ENCODE results near the gene SRP68. TPM values are rescaled to one million over a fixed set of nuclear protein-coding genes. Genes with fewer than 3 reads are reported as not detected.

Gene SRP68
- total RNA-seq, 1 donor = 32.3 TPM

DNA sequence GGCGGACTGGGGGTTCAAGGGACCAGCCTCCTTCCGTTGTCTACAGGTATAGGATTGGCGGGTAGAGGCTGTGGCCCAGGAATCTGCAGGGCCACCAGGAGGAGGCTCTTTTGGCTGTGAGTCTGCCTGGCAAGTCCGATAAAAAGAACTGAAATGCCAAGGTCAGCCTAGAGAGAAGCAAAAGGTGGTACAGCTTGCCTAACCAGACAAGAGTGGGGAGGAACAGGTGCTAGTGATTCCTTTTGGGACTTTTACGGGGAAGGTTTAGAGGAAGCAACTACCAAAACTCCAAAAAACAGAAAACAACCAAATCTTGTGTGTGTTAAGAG is 39.6 kb downstream of the SRP68 start:
- DNase-seq (ENCODE audit: low read depth) = no peak
- no peak overlapping the region for H3K4me3 ChIP-seq (ENCODE audit: low read depth, low read length)
- TF ChIP-seq, protein P1, sequence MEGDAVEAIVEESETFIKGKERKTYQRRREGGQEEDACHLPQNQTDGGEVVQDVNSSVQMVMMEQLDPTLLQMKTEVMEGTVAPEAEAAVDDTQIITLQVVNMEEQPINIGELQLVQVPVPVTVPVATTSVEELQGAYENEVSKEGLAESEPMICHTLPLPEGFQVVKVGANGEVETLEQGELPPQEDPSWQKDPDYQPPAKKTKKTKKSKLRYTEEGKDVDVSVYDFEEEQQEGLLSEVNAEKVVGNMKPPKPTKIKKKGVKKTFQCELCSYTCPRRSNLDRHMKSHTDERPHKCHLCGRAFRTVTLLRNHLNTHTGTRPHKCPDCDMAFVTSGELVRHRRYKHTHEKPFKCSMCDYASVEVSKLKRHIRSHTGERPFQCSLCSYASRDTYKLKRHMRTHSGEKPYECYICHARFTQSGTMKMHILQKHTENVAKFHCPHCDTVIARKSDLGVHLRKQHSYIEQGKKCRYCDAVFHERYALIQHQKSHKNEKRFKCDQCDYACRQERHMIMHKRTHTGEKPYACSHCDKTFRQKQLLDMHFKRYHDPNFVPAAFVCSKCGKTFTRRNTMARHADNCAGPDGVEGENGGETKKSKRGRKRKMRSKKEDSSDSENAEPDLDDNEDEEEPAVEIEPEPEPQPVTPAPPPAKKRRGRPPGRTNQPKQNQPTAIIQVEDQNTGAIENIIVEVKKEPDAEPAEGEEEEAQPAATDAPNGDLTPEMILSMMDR (IDR thresholded peaks at IDR 0.05; ENCODE audit: insufficient read depth, low read length) = no peak

DNA sequence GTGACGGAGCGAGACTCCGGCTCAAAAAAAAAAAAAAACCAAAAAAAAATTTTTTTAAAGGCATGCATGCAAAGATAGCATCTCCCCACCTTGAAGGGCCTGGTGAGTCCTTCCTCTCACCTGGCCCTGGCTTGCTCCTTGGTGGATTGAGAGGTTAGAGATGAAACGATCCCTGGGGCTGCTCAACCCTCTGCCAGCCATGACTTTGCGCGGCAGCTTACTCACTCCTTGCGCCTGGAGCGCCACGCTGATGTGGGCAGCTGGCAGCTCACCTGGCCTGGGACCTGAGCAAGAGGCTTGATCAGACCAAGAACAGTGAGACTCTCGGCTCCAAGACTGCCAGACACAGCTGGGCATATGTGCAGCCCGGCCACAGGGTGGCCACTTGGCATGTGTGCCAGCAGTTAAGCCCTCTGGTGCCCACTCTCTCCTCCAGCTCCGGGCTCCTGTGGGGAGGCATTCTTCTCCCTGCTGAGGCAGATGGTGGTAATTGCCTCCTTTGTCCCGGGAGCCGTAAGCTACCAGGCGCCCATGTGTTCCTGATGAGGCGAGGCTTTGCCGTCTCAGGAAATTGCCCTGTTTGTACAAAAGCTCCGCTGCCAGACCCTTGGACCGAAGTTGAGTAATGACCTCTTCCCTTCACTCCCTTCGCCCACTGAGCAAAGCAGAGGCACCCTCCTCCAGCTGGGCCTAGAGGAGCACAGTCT is 40.1 kb downstream of the SRP68 start:
- DNase-seq (ENCODE audit: low read depth) = no peak
- TF ChIP-seq, protein P1 (IDR thresholded peaks at IDR 0.05; ENCODE audit: insufficient read depth, low read length) = no peak
- no peak overlapping the region for H3K4me3 ChIP-seq (ENCODE audit: low read depth, low read length)

DNA sequence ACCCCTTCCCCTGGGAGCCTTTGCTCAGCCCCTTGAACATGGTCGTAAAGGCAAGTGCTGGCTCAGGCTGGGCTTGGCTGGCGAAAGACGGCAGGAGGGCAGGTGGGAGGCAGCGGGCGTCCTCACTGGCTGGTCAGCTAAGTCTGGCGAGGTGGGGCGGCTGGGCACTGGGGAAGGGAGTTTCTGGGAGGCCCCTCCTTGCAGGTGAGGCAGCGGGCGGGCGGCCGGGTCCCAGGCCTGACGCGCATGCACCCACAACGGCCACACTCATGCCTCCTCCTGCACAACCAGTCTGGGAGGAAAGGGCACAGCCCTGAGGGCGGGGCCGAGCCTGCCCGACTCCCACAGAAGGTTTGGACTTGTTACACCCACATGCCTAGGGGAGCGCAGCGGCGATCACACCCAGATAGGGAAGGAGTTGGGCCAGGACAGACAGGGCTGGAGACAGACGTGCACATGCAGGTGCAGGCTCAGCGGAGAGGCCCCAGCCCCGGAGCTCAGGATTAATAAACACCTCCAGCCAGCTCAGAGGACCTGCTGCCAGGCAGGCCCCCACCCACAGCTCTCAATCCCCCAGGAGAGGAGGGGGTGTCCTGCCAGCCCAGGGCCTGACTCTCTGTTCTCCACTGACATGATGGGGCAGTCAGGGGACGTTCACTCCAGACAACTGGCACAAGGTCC is 45.0 kb downstream of the SRP68 start, which contains the start of gene EVPL:
EVPL (minus strand) TSS at position 148 of the 681 bp plus-strand sequence; CDS start at position 40, 108 bp downstream.
- TF ChIP-seq, protein P1 (IDR thresholded peaks at IDR 0.05; ENCODE audit: insufficient read depth, low read length) = no peak
- no peak within 1 kb of the TSS for H3K4me3 ChIP-seq (ENCODE audit: low read depth, low read length)
- no peak for DNase-seq (ENCODE audit: low read depth)

DNA sequence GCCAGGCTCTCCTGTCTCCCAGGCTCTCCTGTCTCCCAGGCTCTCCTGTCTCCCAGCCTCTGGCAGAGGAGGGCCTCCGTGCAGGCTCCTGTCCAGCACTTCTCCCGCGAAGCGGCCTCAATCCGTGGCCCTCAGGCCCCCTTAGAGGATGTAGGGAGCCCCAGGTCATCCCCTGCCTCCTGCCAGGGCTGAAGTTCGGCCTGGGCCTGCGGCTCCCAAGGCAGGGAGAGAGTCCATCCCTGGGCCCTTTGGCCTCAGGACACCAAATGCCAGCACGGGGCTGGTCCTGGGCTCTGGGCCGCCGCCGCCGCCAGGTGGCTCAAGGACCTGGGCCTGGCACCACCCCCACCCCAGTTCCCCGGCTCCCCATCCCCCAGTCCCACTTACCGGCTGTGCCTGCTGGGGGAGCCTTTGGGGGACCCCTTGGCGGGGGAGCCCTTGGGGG is 45.6 kb downstream of the SRP68 start:
- no peak for DNase-seq (ENCODE audit: low read depth)
- no peak overlapping the region for H3K4me3 ChIP-seq (ENCODE audit: low read depth, low read length)
- TF ChIP-seq, protein P1 (IDR thresholded peaks at IDR 0.05; ENCODE audit: insufficient read depth, low read length) = no peak

DNA sequence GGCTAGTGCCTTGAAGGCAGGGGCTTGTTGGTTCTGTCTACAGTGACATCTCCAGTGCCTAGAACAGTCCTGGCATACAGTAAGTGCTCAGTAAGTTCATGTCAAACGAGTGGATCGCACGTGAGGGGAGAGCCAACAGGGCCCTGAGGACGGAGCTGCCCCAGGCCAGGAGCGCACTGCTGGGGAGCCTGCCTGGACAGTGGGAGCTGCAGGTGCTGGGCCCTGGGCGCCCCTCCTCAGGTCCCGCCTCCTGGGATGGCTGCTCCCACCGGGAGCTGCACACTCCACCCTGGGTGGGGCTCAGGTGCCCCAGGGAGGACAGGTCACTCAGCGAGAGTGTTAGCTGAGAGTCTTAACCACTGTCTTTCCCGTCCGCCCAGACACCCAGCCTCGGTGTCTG is 47.0 kb downstream of the SRP68 start:
- no peak for DNase-seq (ENCODE audit: low read depth)
- TF ChIP-seq, protein P1 (IDR thresholded peaks at IDR 0.05; ENCODE audit: insufficient read depth, low read length) = no peak
- no peak overlapping the region for H3K4me3 ChIP-seq (ENCODE audit: low read depth, low read length)

DNA sequence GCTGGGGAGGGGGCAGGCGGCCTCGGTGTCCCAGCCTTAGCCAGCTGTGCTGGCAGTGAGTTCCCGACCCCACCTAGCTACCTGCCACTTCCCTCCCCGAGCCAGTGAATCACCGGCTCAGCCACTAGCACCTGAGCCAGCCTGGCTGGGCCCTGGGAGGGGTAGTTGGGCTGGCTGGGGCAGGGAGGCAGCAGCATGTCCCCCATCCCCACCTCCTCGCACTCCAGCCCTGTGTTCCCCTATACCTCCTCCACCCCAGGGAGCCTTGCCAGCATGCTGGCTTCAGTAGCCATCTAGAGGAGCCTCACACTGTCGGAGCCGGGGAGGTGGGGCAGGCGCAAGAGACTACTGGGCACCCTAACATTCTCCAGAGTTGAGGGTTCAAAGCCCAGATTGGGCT is 48.0 kb downstream of the SRP68 start:
- TF ChIP-seq, protein P1 (IDR thresholded peaks at IDR 0.05; ENCODE audit: insufficient read depth, low read length) = no peak
- H3K4me3 ChIP-seq (ENCODE audit: low read depth, low read length) = no peak overlapping the region
- DNase-seq (ENCODE audit: low read depth) = no peak

Data from fibroblast of the aortic adventitia (primary cell).